NCI-H446 (cell line): ENCODE measurements around the gene ACOXL.

Experiments
- DNase-seq, 2 experiments: peaks; one replicate each; lab custom pipeline; 2025; lab: John Stamatoyannopoulos, UW

ACOXL gene

DNA sequence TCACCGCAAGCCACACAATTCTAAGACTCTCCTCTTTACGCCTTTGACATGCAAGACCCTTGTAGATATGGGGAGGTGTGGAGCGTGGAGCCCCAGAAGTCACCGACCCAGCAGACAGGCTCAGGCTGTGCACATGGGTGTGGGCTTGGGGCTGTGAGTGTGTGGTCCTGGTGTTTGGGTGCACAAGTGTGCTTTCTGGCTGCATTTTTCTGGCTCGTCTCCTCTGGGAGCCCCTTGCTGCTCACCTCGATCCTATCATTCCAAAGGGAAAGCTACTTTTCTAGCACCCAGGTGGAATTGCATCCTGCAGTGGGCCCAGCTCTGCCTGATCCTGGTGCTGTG, 143.0 kb downstream of the ACOXL start:
- no peak for DNase-seq

DNA sequence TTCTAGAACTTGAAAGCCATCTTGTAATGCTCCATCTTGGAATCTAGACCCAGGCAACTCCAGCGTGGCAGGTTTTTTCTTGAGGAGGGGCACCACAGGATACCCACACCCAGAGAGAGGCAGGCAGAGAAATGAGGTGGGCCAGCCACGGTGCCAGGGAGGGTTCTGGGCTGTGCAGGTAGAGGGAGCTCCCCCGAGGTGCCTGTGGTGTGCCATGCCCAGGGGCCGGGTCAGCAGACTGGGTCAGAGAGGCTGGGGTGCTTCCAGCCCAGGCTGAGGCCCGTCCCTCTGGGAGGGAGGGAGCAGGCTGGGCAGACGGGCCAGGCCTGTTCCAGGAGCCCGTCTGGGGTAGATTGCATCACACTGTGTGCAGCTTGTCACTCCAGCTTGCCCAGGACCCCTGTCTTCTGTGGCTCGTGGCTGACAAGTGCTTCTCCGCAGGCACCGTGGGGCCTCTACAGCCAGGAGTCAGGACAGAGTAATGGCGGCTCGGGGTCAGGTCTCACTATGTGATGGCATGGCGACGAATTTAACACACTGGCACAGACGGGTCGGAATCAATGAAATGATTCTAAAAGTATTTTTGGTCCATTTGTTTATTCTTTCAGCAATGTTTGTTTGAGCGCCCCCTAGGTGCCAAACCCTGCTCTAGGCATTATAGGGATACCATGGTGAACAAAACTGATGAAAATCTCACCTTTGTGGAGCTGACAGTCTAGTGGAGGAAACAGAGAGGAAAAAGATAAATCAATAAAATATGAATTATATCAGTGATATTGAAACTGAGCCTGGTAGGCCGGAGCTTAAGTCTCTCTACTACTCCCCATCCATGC, 144.0 kb downstream of the ACOXL start:
- no peak for DNase-seq

DNA sequence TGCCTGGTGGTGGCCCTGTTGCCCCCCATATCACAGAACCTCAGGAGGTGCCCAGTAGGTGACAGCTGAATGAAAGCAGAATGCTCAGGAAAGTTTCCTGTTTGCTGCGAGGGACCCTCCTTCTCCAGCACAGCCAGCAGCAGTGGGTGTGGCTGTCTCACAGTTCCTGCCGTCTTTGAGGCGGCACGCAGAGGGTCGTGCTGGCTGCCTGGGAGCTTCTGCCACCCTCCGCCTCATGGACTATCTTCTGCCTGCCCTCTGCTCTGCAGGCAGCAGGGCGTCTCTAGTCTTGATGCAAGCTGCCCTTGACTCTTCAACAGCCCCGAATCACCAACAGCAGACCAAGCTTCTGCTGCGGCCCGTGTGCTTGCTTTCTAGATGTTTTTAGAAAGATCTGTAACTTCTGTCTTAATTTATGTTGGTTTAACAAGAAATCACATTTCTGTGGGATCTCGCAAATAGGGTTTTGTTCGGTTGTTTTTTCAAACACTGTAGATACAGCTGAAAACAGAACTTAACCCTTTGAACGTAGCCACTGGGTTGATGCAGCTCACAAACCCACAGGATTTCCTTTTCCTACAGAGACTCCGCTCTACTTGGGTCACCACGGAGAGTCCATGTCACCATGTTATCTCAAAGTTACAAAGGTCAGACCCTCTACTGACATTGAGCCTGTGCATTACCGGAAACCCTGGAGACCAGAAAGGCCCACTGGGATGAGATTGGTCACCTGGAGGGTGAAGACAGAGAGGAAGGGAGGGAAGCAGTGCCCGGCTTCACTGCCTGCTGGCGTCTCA, 144.9 kb downstream of the ACOXL start:
- no peak for DNase-seq

DNA sequence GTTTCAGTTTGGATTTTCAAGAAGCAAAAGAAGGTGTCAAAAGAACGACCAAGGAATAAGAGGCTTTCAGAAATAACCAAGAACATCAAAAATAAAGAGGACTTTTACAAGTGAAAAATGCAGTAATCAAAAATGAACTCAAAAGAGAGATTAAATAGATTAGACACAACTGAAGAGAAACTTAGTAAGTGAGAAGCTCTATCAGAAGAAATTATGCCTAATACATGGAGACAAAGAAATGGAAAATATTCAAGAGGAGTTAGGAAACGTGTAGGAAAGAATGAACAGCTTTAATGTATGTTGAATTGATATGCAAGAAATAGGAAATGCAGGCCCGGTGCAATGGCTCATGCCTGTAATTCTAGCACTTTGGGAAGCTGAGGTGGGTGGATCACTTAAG, 145.8 kb downstream of the ACOXL start:
- DNase-seq = no peak

DNA sequence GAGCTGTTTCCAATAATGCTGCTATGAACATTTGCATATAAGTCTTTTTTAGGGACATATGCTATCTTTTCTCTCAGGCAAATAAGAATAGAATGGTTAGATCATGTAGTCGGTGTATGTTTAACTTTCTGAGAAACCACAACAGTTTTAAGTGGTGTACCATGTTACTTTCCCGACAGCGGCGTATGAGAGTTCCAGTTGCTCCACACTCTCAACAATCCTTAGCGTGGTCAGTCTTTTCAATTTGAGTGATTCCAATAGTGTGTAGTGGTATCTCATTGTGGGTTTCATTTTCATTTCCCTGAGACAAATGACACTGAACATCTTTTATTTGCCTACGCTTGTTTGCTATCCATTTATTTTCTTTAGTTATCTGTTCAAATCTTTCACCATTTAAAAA, 149.5 kb downstream of the ACOXL start:
- no peak for DNase-seq

DNA sequence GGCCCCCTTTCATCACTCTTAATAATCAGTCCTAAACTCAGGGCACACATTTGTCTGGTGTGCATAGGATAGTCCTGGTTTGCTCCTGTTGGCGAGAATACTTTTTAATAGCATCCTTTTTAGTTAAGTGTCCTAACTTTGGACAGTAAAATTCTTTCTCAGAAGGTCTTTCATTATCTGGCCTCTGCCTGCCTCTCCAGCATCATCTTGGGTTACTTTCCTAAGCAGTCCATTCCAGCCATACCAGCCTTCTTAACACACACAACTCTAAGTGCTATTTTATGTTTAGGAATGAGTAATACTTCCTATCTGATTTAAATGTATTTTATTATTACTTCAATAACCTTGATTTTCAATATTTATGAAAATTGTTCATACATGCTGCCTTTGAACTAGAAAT, 151.0 kb downstream of the ACOXL start:
- DNase-seq = no peak

DNA sequence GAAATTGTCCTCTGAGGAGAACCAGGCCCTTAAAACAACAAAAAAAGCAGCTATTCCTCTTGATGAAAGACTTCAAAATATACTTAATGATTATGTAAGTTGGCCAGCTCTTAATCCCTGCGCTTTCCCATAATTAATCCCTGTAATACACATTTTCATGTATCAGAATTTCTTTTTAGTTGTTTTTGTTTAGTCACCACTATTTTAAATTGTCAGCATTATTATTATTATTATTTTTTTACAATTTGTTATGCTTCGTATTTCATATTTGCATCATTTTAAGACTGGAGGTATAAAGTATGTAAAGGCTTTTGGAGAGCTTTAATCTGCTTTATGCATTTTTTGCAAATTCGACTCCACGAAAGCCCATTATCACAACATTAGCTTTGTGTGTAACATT, 152.9 kb downstream of the ACOXL start:
- no peak for DNase-seq

DNA sequence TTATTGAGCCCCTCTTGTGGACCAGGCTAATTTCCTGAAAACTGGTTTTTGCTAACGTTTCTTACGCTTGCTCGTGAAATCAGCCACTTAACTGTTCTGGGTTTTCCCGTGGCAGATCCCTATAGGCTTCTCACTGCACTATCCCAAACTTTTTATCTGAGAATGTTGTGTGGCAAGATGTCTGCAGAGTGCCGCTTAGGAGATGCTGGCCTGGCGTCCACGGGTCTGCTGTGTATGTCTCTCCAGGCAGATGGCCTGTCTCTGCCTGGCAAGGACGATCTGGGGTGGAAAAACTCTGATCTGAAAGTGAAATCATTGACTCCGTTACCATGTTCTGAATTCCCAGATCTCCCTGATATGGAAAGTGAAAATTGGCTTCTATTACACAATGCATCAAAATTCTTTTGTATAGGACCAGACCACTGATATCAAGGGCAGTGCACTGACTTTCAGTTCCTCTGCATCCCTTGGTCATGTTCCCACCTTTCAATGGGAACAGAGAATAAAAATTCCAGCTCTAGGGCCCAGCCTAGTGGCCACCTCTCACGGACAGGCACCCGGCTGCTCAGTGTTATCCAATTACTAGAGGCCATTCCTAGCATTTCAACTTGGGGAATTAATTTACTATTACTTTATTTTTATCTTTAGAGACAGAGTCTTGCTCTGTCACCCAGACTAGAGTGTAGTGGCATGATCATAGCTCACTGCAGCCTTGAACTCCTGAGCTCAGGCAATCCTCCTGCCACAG, 154.6 kb downstream of the ACOXL start:
- DNase-seq = no peak

DNA sequence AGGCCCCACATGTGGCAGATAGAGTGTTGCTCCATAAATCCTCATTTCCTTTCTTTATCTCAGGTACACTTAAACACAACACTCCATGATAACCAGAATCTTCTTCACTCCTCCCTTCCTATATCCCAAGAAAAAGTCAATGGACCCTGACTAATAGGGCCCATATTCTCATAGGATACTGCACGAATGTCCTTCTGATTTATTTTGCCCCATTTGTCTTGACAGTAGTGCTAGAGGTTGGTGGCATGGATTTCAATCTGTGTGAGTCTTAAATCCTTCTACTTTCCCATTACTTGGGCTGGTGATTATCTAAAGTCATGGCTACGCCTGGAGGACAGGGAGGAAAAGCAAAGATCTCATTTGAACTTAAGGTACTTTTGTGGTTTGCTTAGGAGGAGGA, 156.0 kb downstream of the ACOXL start:
- DNase-seq = no peak

DNA sequence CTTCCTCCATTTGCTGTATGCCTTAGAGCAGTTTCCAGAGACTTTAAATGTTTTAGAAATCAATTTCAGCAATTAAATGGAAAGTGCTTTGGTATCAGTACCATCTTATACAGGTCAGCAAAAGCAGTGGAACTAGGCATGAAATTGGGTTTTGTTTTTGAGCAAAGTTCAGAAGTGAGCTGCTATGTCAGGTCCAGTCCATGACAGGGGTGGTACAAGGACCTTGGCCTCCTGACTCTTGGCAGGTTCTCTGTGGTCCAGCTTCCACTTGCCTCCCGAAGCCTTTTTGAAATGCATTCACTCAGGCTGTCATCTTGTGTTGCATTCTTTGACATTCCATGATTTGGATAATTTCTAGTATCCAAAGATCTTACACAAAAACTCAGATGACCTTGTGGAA, 159.3 kb downstream of the ACOXL start:
- no peak for DNase-seq

DNA sequence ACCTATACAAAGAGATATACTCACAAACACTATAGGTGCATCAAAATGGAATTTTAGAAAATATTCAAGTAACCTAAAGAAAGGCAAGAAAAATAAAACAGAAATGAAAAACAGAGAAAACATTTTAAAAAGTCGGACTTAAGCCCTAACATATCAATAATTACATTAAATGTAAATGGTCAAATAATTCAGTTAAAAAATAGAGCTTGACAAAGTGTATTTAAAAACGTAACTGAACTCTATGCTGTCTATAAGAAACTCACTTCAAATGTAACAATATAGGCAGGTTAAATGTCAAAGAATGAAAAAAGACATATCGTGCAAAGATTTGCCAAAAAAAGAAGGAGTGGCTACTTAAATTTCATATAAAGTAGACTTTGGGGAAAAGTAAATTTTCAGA, 163.9 kb downstream of the ACOXL start:
- no peak for DNase-seq

DNA sequence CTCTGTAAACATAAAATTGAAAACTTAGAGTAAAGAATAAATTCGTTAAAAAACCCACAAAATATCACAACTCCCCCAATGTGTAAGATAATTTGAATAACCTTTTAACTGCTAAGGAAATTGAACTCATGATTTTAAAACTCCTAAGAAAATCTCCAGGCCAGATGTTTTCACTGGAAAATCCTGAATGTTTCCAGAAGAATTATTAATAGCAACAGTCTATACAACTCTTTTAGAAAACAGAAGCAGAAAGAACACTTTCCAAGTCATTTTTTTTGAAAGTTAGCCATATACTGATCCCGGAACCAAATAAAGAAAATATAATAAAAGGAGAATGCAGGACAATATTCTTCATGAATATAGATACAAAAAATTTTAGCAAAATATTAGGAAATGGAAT, 165.6 kb downstream of the ACOXL start:
- no peak for DNase-seq

DNA sequence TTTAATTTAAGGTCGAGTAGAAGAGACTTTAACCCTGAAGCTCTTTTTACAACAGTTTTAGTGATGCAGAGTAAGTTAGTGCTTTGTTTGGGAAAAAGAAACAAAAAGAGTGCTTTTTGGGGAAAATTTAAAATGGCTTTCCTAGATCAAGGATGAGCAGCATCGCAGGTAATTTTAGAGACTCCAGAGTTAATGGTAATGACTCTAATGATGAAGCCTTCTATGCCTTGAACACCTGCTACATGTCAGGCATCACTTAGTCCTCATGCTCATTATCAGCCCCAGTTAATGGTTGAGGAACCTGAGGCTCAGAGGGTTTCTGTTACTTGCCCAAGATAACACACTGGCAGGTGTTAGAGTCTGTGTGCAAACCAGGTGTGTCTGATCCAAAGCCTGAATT, 167.8 kb downstream of the ACOXL start:
- DNase-seq = no peak

DNA sequence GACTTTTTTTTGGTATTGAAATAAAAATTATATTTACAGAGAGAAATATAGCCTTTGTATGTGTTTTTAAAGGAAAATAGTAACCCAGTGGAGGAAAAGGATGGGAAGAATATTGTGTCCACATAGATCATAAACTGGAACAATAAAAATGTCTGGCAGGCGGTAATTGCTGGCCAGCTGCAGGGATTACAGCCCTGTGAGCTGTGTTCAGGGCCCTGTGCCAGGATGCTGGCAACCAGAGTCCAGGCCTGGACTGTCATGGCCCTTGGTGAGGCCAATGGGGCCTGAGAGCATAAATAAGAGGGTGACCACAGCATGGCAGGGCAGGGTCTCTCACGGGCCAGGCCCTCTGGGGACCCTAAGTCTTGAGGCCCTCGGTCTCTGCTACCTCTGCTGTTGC, 171.2 kb downstream of the ACOXL start:
- no peak for DNase-seq

DNA sequence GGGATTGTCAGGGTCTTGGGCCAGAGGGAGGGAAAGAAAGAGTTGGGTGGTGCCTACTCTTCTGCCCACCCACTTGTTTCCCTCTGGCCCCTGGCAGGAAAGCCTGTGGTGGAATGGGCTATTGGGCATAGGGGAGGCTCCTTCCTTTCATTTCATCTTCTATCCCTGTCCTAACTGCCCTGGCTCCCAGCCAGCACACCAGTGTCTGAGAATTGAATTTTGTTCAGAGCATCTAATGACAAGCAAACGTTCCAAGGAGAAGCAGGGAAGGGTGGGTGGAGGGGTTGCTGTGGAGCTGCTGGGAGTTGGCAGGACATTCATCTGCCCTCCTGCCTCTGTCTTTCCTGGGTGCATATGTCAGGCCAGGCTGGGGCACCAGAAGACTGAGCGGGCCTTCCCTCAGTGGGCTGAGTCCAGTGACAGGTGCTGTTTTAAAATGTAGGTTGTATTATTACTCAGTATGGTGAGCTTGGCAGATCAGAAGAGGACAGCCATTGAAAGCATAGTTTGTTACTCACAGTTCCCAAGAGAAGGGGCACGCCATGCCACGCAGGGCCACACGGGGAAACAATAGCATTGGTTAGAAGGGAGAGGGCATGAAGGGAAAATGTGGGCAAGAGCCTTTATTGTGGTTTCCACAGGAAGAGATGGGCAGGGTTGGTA, 171.9 kb downstream of the ACOXL start:
- DNase-seq = no peak

DNA sequence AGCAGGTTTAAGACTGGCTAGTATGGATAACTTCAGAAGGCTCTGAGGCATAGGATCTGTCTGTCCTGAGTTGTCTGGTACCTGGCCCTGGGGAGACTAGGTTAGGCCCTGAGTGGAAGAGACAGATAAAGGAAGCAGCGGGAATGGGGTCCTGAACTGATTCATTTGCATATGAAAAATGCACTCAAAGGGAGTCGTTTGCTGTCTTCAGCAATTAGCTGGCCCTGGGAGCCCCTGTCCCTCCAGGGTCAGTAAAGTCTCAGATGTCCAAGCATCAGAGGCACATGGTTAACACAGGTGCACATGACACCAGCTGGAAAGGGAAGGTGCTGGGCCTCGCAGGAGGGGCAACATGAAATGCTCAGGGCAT, 172.4 kb downstream of the ACOXL start:
- DNase-seq = no peak

DNA sequence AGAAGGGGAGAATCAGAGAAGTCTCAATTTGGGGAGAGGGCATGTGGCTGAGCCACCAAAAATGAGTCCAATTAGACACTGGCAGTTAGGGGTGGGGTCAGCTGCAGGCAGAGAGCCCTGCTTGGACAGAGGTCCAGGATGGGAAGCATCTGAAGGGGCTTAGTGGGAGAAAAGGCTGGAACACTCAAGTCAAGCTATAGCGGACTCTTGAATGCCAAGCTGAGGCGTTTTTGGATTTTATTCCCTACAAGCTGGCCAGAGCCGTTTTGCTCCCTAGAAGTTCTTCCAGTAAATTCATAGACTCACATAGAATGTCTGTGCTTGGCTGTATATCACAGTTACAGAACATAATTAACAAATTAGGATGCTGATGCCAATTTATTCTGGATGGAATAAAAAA, 172.8 kb downstream of the ACOXL start:
- DNase-seq = no peak

DNA sequence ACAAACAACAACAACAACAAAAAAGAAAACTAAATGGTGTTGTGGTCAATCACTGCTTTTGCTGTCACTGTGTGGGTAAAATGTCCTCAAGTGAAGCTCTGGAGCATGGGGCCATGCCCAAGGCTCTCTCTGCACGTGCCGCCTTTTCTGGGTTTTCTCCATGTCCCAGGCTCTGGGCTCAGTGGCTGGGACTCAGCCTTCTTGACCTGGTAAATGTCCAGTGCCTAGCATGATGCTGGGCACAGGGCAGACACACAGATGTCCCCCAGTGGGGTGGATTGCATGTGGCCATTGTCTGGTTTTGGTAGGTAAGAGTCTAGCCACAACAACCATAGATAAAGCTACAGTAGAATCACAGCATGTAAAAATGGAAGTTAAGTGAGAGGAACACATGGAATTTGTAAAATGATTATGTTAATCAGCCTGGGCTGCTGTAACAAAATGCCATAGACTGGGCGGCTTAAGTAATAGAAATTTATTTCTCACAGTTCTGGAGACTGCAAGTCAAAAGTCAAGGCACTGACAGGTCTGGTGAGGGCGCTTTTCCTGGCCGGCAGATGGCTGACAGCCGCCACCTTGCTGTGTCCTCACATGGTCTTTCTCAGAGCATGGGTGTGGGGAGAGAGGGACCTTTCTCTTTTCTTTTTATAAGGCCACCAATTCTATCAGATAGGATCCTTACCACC, 174.4 kb downstream of the ACOXL start:
- DNase-seq = no peak

DNA sequence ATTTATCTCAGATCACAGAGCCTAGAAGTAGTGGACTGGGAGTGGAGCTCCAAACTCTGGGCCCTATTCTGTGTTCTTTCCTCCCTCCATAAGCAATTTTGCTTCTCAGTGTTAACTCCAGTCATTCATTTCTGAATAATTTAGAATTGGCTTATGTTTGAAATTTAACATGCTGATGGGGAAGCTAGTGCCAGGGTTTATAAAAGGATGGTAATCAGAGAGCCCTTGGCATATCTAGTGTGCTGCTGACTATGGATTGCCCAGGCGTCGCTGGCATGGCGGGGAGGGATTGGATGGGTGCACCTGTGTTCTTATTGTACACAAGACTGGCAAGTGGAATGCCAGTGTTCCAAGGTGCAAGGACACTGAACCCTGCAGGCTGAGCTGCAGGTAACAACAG, 177.1 kb downstream of the ACOXL start:
- DNase-seq = no peak

DNA sequence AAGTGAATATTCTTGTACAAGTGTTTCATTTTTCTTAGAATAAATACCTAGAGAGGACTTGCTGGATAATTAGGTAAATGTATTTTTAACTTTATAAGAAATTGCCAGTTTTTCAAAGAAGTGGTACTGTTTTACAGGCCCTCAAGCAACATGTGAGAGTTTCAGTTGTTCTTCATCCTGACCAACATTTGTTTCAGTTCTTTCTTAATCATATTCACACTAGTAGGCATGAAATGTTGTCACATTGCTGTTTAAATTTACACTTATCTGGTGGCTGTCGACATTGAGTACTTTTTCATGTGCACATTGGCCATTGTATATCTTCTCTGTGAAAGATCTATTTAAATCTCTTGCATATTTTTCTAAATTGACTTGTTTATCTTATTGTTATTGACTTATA, 178.1 kb downstream of the ACOXL start:
- no peak for DNase-seq

DNA sequence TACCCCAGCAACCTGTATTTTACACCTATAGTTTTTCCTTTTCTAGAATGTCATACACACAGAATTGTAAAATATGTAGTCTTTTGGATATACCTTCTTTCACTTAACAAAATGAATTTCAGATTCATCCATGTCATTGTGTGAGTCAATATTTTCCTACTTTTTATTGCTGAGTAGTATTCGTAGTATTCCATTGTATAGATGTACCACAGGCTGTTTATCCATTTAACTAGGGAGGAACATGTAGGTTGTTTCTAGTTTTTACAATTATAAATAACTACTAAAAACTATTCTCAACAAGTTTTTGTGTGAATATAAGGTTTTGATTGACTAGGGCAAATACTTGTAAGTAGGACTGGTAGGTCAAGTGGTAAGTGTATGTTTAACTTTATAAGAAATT, 187.4 kb downstream of the ACOXL start:
- DNase-seq = no peak

DNA sequence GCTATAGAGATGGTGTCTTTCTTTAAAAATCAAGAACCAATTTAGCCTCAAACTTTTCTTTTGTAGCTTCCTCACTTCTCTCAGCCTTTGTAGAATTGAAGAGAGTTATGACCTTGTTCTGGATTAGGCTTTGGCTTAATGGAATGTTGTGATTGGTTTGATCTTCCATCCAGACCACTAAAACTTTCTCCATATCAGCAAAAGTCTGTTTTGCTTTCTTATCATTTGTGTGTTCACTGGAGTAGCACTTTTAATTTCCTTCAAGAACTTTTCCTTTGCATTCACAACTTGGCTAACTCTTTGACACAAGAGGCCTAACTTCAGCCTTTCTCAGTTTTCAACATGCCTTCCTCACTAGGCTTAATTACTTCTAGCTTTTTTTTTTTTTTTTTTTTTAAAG, 193.1 kb downstream of the ACOXL start:
- no peak for DNase-seq
